NOMO-1 (cell line): ENCODE measurements around the gene HOXB5.

Experiments
- DNase-seq, 2 experiments: peaks; one replicate each; lab custom pipeline; 2025; ENCODE audit not compliant: unreplicated experiment in 2 of 2; lab: John Stamatoyannopoulos, UW

Gene HOXB5

DNA sequence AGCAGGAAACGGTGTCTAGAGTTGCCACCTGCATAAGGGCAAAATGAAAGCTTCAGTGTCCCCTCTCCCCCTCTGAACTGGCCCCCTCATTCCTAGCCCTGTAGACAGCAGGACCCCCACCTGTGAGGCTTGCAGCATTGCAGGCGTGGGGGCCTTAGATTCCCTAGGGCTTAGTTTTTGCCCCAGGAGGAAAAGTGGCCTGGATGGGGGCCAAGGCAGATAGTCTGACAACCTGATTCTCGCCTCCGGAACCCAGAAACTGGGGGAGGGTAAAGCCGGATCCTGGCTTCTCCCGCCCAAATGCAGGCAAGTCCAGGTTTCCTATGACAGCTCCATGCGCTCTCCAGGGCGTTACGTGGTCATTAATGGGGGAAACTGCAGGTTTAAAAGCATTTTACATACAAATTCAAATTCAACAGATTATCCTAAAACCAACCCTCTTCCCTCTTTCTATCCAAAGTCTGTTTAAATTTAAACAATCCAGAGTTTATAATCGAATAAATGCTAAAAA, 11.9 kb upstream of the HOXB5 start:
- DNase-seq, result no peak

DNA sequence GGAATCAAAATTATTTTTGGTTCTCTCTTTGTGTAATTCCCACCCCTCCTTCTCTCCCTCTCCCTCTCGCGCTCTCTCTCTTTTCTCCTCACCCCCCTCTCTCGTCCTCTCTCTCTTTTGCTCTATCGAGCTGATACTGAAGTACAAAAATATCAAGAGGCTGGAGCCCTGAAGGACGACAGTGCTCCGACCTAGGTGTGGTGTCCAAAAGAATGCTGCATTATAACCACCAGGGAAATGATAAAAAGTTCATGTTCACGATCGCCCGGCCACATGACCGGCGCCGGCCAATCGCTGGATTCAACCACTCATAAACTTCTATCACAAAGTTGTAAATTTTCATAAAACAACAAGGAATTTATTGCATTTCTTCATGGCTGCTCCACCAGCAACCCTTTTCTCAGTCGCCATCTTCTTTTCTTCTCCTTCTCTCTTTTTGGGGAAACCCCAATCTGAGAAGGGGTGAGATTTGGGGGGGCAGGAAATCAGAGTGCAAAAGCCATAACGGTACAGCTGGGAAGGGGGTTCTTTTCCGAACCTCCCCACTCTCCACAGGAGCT, 11.3 kb upstream of the HOXB5 start, which contains the start of gene HOXB6:
TSS of gene HOXB6 (minus strand) at position 217 of the 560 bp plus-strand sequence. CDS start 6,836 bp downstream, outside the sequence.
- DNase-seq, result no peak

DNA sequence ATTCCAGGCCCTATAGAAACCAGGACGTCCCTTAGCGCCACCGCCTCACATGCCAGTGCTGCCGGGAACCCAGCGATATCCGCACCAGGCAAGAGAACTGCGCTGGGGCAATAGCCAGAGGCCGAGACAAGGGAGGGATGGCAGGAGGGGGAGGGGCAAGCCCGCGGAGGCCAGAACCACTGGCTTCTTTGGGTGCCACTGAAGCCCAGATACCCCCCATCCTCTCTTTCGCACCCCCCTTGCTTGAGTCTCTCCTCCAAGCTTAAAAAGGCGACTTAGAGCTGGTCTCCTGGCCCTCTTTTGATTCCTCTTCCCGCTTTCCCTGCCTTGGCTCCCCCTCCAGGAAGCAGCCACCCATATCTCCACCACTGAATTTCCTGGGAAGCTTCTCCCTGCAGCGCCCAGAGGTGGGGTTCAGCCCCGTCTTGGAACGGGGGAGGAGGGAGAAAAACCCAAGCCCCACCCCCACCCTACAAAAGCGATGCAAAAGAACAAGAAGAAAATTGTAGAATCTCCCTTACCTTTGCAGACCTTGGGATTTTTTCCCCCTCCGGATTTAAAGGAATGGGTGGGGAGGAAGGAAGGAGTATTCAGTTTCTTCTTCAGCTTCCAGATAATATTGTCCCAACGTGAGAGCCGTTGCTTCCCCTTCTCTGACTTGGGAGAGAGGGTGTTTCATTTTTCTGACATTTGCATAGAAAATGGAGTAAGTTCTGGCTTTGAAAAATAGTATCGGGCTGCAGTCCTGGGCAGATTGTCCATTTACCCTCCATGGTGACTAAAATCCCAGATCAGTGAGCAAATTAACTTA, 10.6 kb upstream of the HOXB5 start:
- no peak for DNase-seq

DNA sequence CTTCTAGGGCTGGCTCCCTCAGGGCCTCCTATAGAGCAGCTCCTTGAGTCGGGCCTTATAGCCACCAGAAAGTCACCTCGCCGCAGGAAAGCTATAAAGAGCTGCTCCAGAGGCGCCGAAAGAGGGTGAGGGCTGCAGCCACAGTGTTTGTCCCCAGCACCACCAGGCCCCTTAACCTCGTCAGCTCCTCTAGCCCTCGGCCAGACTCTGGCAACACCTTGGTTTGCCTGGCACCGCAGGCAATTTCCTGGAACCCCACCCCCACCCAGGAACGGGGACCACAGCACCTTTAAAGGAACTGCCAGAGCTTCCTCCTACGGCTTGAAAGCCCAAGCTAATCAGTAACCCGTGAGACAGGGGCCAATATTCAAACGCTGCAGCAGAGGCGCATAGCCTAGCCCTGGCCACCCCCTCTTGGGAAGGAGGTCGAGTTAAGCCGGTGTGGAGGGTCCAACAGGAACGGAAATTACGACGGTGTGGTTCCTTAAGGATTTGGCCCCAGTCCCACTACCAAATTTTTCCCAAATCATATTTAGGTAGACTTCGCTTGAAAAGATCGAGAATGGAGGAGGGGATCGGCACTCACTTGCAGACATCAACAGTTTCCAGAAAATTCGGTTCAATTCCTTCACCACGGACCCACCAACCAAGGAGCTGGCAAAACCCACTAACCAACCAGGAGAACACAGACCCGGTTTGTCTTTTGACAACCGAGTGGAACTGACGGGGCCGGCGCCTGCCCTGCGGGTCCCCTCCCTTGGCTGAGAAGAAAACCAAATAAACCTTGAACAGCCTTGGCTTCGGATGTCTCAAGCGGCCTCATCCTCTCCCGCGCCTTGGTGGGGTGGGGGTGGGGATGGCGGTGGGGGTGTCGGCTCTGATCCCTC, 8.2 kb upstream of the HOXB5 start:
- DNase-seq, result no peak

DNA sequence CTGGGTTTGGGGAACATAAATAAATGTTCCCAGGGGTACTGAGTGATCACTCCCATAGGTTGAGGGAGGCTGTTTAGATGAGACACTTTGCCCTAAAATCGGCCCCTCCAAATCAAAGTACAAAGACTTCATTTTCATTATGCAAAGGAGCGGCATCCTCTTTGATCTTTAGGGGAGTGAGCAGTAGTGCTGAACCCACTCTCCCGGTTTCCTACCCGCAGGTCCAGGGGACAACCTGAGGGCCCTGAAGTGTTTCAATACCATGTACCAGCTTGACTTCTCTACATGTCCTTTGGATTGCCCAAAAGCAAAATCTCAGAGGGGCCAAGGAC, 7.6 kb upstream of the HOXB5 start:
- DNase-seq, result no peak

DNA sequence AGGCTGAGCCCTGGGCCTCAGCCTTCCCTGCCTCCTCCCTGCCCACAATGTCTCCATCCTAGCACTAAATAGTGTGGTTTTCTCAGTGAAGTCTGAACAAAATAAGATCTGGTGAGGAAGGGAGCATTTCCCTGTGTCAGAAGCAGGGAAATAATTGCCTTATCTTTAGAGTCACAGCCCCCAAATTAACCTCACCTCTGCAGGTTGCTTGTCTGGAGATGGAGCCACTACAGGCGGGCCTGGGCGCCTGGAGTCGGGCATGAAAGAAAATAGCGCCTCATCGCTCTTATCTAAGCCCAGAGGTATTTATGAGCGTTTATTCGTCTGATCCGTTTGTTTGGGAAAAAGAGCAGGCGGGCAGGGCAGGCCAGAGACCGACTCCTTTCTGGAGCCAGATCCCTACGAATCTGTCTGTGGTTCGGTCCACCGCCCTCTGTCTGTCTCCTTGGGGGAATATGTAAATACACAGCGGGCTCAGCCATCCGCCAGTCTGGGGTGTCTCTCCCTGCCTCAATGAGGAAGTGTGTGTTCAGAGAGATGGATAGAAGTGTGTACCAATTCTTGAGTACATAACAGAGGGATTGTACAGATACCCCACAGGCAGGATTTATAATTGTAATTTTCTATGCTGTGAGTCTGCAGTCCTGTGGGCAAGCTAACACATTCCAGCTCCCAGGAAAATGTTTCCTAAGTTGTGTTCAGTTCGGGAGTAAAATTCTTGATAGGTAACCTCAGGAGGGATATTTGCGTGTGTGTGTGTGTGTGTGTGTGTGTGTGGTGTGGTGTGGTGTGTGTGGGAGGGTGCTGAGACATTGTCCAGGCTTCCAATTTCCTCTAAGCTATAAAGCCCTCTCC, 6.9 kb upstream of the HOXB5 start:
- no peak for DNase-seq

DNA sequence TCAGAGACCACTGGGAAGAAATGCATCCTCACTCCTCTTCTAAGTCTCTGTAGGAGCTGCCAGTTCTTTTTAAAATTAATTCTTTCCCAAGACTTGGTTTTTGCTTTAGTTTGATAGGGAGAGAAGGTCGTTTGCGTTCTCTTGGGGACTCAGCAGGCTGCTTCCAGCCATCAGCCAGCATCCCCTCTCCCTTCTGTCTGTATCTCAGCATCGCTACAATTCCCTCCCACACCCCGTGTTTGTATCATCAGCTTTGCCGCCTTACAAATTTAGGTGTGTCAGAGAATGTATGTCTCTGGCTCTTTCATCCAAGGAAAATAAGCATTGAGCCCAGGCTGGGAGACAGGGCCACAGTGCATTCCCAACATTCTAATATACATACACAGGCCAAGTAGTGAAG, 5.8 kb upstream of the HOXB5 start:
- DNase-seq, result no peak

DNA sequence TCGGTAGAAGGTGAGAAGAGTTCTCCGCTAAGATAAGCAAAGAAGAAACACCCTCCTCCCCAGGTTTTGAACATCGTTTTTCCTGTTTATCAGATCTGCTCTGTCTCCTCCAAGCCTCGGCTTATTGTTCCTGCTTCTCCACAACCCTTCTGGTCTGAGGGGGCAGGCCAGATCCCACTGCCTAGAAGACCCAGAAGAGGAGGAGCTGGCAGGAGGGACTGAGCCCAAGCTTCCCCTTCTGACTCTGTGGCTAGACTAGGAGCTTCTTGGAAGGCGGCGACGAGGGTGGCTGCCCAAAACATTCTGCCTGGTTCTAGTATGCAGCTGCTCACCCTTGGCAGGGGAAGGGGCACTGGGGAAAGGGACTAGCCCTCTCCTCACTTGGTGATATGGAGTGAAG, 5.2 kb upstream of the HOXB5 start:
- no peak for DNase-seq

DNA sequence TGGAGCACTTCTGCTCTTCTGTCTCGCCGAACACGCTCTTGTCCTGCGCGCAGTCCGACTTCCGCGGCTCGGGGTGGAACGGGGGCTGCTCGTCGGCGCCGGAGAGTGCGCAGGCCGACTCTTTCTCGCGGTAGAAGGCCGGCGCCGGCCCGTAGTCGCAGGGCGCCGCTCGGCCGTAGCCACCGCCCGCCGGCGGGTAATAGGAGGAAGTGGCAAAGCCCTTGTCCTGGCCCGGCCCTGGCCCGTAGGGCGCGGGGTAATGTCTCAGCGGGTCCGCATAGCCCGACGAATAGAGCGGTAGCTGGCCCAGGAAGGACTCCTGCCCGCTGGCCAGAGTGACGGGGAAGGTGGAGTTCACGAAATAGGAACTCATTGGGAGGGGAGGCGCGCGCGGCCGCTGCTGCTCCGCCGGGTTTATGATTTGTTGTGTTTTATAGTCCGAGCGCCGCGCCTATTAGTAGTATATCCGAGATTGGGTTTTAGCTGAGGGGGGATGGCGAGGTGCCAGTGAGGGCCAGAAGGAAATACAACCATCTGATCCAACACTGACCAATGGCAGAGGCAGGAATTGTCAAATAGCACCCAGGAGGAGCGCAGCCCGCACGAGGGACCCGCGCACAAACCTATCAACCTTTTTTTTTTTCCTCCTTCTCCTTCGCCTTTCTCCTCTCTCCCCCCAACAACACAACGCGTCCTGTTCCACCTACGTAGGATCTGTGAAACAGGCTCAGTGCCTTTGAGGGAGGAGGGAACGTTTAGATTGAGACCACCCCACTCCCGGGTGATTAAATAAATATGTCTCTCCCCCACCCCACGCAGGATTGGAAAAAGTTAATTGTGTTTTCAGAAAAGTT, 4.4 kb upstream of the HOXB5 start:
- DNase-seq, result peak; percentile 44 to 51

DNA sequence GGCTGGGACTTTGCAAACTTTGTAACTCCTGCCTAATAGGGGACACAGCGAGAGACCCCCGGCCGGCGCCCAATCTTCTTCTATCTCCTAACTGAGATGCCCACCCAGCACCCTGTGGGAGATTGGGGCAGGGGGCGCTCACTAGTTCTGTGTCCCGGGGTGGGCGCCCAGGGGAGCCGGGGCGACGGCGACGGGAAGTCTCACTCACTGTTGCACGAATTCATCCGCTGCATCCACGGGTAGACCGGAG, 3.9 kb upstream of the HOXB5 start:
- DNase-seq, result no peak

DNA sequence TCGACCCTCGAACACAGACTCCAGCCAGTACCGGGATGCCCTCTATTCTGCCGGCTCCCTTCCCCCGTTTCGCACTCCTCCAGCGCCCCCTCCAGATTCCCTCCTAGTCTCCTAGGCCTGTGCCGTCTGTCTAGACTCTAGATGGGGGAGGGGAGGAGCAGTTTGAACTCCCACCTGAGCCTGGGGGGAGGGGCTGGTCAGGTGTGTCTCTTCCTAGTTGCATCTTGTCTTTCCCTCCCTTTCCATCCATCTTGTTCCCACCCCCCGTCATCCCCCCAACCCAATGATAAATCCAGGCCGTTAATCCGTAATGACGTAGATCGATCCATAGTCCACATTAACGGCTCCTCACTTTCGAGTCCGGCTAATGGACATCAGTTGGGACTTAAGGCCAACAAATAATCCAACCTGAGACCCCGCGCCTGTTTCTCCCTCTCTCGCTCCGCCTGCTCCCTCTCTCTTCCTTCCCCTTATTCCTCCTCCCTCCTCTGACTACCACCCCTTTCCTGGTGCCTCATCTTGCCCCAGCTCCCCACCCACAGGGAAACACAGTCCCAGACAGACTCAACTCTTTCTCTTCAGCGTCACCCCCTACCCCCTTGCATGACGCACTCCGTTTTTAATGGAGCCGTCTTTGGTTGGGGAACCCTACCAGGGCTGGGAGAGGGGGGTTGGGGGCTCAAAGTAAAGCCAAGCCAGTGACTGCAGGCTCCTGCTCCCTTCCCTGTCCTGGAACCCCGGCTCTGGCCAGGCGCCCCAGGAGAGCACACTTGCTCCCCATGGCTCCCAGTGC, 3.4 kb upstream of the HOXB5 start:
- no peak for DNase-seq

DNA sequence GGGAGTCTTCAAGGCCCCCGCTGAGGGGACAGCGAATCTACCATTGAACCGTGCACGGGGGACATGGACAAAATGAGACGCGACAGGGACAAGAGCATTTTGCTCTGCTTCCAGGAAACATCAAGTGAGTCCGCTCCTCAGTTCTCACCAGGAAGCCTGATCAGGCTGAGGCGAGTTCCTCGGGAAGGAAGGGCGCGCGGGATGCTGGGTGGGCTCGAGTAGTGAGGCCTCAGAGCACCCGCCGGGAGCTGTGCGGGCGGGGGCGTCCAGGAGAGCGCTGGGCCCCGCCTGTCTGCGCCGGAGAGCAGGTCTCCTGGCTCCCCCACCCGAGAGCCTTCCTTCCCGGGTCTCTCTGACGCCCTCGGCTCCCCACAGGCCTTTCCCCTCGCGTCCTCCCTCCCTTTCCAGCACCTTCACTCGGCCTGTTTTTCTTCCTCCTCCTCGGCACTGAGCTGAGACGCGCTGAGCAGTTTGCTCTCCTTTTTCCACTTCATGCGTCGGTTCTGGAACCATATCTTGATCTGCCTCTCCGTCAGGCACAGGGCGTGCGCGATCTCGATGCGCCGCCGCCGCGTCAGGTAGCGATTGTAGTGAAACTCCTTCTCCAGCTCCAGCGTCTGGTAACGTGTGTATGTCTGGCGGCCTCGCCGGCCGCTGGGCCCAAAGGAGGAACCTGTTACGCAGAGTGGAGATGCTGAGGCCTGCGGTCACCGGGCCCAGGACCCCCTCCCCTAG, 2.6 kb upstream of the HOXB5 start:
- DNase-seq, result no peak

DNA sequence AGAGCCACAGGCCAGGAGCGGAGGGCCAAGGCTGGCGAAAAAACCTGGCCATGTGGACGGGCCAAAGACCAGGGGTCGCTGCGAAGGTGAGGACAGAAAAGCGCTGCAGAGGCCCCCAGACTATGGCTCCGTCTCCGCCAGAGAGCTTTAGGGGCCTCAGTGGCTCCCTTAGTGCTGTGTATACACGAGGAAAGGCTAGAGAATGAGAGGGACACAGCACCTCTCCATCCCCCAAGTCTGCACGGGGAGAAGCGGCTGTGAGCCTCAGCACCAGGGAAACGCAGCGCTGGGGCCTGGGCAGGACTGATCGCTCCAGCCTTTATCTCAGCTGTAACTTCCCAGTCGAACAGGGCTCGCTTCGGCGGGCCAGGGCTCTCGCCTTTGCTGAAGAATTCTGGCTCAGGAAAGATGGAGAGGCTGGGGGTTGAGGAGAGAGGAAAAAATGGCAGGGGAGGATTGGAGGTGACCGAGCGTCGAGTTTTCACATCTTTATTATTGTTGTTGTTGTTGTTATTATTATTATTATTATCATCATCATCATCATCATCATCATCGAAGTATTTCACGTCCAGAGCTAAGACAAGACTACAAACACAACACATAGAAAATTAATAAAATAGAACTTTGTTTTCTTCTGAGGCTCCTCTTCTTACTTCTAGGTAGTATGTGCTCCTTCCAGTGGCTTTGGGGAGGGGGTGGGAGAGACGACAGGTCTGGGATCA, 1.9 kb upstream of the HOXB5 start:
- no peak for DNase-seq

DNA sequence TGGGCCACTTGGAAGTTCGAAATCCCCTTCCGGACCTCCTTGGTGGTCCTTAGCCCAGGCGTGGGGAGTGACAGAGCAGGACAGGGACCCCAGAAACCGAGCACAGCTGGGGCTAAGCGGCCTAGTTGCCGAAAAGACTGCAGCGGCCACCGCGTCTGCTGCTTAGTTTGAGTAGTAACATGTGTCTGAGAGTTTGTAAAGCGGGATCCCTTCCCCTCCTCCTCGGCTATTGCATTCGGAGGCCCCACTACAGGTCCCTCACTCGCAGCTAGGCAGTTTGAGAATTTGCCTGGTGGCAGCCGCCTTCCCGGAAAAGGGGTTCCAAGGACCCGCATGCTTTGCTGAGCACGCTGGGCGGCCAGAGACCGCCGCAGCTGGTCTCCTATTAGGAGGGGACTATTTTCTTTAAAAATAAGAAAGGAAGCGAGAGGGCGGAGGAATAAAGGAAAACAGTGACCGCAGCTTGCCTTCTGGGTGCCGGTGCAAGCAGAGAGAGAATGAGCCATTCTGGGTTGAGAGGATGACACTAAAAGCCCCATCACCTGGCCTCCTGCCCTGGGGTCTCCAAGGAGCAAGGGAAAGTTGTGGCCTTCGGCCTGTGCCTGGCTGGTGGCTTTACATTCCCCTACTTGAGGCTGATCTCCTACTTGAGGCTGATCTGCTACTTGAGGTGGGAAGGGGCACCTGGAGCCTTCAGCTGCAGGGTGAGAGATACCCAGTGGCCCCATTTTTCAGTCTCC, 1.1 kb upstream of the HOXB5 start:
- no peak for DNase-seq

DNA sequence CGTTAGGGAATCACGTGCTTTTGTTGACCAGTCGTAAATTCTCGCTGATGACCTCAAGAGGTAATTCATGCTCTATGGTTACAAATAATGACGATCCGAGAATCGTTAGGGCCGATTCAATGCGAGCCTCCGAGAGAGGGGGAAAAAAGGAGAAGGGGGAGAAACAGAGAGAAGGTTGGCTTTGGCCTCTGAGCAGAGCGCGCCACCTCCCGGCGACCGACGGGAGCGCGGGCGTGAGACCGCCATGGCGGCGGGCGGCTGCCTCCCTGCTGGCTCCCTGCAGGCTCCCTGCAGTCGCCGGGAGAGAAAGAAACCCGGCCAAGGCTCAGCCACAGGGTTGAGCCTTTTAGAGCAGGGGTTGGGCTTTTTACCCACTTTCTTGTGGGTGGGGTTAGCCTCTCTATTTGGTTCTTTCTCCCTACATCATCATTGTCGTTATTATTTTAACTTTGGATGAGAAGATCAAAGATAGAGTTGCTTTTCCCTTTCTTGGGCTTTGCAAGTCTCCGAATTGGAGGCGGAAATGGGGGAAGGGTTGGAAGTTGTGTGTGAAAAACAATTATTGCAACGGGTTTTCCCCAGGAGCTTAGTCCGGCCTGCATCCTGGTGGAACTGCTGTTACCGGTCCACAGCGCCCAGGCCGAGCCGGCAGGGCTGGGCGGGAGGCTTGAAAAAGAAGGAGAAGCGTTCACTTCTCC, 410 bp upstream of the HOXB5 start:
- peak; percentile 58 to 74 for DNase-seq

DNA sequence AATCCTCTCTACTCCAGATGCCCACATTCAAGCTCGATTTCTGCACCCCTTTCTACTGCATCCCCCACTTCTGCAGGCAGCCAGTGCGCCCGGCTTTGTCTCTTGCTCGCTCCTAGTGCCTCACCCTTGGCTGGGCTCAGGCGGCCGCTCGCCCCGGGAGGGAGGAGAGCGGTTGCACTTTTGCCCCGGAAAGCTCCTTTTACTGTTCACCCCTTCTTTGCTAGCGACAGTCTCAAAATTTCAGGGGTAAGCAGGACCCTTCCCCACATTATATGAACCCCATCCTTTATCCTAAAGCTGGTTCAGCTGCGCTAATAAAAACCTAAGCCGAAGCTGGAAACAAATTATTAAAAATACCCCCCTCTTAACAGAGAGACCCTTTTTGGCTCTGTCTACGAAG, 1.0 kb downstream of the HOXB5 start:
- no peak for DNase-seq
